ENCODE results near the gene ZYG11A. TPM values are rescaled to one million over a fixed set of nuclear protein-coding genes. Genes with fewer than 3 reads are reported as not detected.

Gene ZYG11A
- total RNA-seq, 1 experiment from 2014 or later: 4.2 TPM

DNA sequence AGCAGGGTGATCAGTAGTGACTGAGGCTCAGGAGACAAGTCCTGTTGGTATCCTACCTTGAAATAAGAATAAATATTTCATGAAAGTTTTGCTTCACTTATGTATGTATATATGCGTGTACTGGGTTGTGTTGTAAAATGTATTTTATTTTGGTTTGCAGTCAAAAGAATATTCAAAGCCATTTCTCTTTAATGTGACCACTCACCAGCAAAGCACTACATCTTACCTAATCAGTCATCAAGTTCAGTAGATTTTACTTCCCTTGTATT lies 95.6 kb downstream of the ZYG11A start:
- no peak for DNase-seq (ENCODE audit: low read depth)
- in situ Hi-C loops (cut with HindIII; ENCODE audit: low pct_unique_long_range_greater_than_20kb, low sequenced_read_pairs): no loop called here

GRCh38 chr1:52943876-52944416 lies 101.4 kb downstream of the ZYG11A start:
- in situ Hi-C loops (cut with HindIII; ENCODE audit: low pct_unique_long_range_greater_than_20kb, low sequenced_read_pairs): no loop called here

GRCh38 chr1:52944566-52944965 lies 102.0 kb downstream of the ZYG11A start:
- in situ Hi-C loops (cut with HindIII; ENCODE audit: low pct_unique_long_range_greater_than_20kb, low sequenced_read_pairs): no loop called here
- DNase-seq (ENCODE audit: low read depth): no peak

More at GRCh38 chr1:52943876-52944416, 101.4 kb downstream of the ZYG11A start:
- DNase-seq (ENCODE audit: low read depth): no peak

Other genes starting within 250 kb of the ZYG11A start
- not detected in 2 replicates for gene GPX7, start 240.4 kb upstream of the ZYG11A start, total RNA-seq (2014; rRNA removed; shearing (Covaris generic); ENCODE audit: low replicate concordance)
- not detected in 2 replicates for gene SHISAL2A, start 209.6 kb upstream of the ZYG11A start, total RNA-seq (2014; rRNA removed; shearing (Covaris generic); ENCODE audit: low replicate concordance)
- 10.6 and 12.3 TPM in 2 replicates for gene COA7, start 144.4 kb upstream of the ZYG11A start, total RNA-seq (2014; rRNA removed; shearing (Covaris generic); ENCODE audit: low replicate concordance)
- gene ZYG11B, start 116.3 kb upstream of the ZYG11A start, total RNA-seq (2014; rRNA removed; shearing (Covaris generic); ENCODE audit: low replicate concordance): 6.6 and 14.7 TPM in 2 replicates
- gene ECHDC2, start 79.0 kb downstream of the ZYG11A start, total RNA-seq (2014; rRNA removed; shearing (Covaris generic); ENCODE audit: low replicate concordance): 24.5 and 58.0 TPM in 2 replicates
- 45.1 and 54.2 TPM in 2 replicates for gene SCP2, start 84.5 kb downstream of the ZYG11A start, total RNA-seq (2014; rRNA removed; shearing (Covaris generic); ENCODE audit: low replicate concordance)
- gene PODN, start 219.5 kb downstream of the ZYG11A start, total RNA-seq (2014; rRNA removed; shearing (Covaris generic); ENCODE audit: low replicate concordance): not detected in 2 replicates